ENCODE results near the gene BRIP1. TPM values are rescaled to one million over a fixed set of nuclear protein-coding genes. Genes with fewer than 3 reads are reported as not detected.

The BRIP1 gene
- total and polyA plus RNA-seq, 10 of the 15 experiments (the other 5 are each of a cell fraction or from before 2014, with no cell fraction given): 4.0 to 24.2 (median 12.8) TPM

GRCh38 chr17:61749823-61750404 lies 113.4 kb downstream of the BRIP1 start (continued):
- TF ChIP-seq ZBTB11 (CRISPR knock-in tag; IDR thresholded peaks at IDR 0.05) (no peak), PRDM15 (CRISPR knock-in tag; IDR thresholded peaks at IDR 0.05) (no peak)
